GM19043 (cell line): Measurements from ENCODE around the gene TGFBR1.

Experiments
- ATAC-seq: cut with Tn5 transposase; IDR thresholded peaks from one replicate; pipeline ENCODE4 v1.9.1; 2021; ENCODE audit warnings: low read depth; ENCODE audit not compliant: unreplicated experiment

Gene TGFBR1

GRCh38 chr9:99105152-99106043, 485 bp downstream of the TGFBR1 start:
- ATAC-seq, result peak; percentile 40

- ATAC-seq, result no peak
Observed at GRCh38 chr9:99106044-99106375, 1.1 kb downstream of the TGFBR1 start.

- no peak for ATAC-seq
Observed at GRCh38 chr9:99107421-99107820, 2.5 kb downstream of the TGFBR1 start.

DNA sequence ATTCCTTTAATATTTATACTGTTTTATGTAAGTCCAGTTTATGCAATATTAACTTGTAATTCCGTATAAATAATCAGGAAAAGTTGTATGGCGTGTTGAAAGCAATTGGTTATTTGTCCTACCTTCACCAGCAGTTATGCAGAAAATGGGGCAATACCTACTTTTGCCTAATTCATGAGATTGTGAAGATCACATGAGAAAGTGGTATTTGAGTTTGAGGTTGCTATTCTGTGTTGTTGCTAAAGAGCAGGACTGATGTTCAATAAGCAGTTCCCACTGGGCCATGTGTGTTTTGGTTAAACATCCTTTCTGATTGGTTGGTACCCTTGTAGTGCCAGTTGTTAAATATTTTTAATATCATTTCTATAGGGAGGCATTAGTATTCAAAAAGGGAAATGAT, 3.2 kb downstream of the TGFBR1 start:
- ATAC-seq, result no peak

DNA sequence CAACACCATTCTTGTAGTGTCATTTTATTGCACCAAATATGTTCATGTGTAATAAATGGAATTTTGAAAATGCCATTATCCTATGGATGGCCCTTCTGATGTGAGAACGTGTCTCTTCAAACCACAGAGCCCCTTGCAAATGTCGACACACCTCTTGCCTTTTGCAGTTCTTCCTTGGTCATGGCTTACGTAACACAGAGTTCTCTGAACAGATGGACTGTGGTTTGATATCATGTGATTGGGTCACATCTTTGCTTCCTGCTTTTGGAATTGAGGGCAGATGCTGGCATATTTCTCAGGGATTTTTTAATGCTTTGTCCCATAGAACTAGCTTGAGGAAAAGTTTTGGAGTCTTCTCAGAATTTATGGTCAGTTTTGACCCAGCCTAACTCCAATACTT, 4.6 kb downstream of the TGFBR1 start:
- no peak for ATAC-seq

GRCh38 chr9:99112750-99113413, 8.0 kb downstream of the TGFBR1 start:
- no peak for ATAC-seq

DNA sequence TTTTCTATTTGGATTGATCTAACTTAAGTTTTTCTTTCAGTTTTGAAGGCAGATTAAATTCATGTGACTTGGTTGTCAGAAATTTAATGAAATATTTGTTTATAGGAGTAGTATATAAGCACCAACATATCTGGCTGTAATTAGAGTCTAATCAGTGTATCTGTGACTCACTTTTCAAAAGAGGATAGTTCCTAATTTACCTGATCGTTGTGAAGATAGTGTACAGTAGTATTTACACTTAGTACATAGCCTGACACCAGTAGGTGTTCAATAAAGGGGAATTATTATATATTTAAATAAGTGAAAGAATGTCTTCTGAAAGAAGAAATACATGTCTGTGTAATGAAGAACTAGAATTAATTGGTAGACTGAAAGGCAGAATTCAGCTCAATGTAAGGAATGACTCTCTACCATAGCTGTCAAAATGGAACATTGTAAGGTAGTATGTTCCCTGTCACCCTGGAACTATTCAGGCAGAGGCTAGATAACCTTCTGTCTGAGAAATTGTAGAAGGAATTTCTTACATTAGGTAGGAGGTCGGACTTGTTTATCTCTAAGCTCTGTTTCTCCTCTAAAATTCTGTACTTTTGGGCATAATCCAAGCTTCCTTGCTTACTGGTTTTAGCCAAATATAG, 8.6 kb downstream of the TGFBR1 start:
- ATAC-seq, result no peak

DNA sequence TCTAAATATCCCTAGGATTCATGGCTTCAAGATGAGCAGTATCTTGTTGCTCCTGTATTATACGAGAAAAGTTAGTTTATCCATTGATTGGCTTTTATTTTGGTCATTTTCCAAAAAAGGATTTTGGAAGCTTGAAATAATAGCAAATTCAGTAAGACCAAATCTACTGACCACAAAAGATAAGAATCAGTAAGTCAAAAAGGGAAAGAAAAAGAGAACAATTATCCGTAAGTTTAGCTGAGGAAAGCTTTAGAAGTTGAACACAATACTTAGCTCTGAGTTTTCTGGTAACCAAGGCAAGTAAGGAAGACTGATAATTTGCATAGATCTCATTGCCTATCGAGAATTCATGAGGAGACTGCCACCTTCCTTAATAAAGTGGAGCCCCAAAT, 9.1 kb downstream of the TGFBR1 start:
- no peak for ATAC-seq

DNA sequence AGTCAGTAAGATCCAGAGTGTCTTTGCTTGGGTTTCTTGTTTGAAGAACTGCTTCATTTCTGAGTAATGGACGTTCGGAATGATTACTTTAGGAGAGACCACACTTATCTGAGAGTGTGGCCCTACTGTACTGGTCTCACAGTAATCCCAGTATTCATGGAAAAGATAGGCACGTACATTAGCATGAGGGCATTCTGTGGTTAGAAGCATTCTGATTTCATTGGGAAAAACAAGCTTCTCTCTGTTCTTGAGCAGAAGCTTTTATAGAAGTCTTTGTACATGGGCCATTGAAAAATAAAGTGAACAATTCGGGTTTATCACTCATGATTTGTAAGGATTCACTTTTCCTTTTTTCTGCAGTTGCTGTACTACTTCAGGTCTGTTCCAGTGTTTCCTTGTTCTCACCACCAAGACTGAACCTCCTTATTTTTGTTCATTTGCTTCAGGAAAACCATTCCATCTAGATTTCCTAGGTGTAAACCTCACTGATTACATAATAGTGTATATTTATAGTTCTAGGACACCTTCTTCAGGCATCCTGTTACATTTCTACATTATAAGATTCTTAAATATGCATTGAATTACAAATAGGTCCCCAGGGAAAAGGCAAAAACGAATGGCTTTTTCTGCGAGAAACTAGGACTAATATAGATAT, 10.1 kb downstream of the TGFBR1 start:
- no peak for ATAC-seq

DNA sequence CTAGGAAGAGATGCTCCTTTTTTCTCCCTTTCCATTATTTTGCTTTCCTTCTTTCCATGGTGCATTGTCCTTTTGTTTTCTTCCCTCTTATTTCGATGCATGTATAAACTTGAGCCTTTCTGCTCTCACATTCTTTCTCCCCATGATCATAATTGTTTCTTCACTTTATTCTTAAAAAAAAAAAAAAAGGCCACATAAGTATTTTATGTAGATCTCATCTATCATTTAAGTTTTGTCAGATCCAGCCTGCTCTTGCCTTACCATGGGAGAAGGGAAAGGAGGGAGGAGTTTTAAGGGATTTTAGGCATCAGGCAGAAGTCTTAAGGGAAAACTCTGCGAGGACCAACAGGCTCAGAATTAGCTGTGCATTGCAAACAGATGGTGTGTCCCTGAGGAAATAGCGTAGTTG, 11.1 kb downstream of the TGFBR1 start:
- no peak for ATAC-seq

DNA sequence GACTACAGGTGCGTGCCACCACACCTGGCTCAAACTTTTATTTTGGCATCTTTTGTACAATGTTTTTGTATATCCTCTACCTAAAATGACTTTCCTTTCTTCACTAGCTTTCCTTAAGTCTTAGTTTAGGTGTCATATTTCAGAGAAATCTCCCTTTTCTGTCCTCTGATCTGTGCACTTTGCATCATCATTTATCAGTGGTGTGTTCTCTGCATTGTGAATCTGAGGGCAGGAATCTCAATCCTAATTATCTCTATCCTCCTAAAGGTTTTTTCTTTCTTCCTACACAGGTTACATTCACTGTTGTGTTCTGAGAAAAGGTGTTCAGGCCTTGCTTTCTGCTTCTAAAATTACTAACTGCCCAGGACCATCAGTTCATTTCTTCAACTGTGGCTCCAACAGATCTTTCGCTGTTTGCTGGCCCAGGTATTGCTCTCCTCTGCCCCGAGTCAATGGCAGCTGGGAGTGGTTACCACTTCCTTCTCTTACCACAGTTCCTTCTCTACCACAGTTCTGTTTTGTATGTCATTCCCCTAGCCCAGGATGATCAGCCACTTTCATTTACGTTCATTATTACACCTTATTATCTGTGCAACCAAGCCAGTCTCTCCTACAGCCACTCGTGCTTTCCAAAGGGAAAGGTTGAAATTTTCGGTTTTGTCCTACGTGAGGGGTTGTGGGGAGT, 14.0 kb downstream of the TGFBR1 start:
- peak; percentile 100 for ATAC-seq

DNA sequence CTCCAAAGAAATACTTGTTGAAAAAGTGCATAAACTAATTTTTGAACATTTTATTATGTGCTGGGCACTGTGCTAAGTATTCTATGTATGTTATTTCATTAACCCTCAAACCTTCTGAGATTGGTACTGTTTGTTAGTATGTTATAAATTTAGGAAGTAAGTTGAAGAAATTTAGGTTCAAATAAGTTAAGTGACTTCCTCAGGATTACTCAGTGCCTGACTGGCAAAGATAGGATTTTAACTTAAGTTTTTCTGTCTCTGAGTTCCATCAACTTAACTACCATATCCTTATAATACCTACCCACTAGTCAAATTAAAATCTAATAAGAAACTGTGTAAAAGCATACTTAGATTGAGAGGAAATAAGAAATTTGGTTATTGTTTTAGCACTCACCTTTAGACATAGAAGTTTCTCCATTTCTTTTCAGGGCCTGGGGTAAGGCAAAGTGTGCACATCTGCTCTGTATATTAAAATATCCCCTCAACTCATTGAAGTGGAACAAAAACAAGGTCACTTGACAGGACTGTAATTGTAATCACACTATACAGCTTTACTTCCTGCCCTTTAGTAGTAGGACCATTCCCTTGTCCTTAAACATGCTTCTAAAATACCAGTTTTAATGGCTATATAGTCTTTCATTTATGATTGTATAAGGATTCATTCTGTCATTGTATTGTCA, 15.2 kb downstream of the TGFBR1 start:
- ATAC-seq, result no peak

- ATAC-seq, result no peak
Observed at GRCh38 chr9:99121604-99122003, 16.7 kb downstream of the TGFBR1 start.

- ATAC-seq, result no peak
Observed at GRCh38 chr9:99124534-99125255, 19.8 kb downstream of the TGFBR1 start.

- no peak for ATAC-seq
Observed at GRCh38 chr9:99125446-99125845, 20.5 kb downstream of the TGFBR1 start.

GRCh38 chr9:99126312-99126711, 21.4 kb downstream of the TGFBR1 start:
- no peak for ATAC-seq

DNA sequence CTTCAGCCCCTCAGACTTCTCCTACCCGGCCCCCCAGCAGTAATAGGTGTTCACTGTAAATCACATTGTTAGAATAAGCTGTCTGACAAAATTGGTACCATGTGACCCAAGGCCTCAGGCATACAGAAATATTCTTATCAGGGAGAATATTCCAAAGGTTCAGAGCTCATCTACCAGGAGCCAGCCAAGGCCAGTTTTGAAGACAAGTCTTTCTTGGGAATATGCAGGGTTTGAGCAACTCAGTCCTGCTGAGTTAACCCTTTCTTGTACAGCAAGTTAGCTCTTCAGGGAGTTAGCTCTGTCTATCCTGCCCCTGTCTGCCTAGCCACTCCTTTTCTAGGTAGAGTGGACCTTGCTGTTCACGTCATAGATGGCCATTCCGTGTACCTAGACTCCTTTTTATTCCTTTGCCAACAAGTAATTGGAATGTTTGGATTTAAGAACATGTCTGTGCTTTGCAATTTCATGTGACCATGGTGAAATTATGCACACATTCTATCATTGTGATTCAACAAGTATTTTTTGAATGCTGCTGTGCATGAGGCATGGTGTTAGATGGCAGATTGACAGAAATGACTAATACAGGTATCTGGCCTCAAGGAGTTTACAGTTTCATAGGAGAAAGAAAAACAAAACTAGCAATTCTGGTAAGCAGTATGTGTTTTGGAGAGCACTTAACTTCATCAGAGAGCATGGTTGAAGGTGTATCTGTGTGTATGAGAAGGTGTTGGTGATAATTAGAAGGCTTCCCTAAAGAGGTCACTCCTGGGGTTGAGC, 22.6 kb downstream of the TGFBR1 start:
- ATAC-seq, result no peak

GRCh38 chr9:99128133-99128406, 23.2 kb downstream of the TGFBR1 start:
- no peak for ATAC-seq

GRCh38 chr9:99129091-99129490, 24.2 kb downstream of the TGFBR1 start:
- ATAC-seq, result no peak
